CD4-positive, alpha-beta T cell (primary cell): Measurements from ENCODE around the gene NOS3. TPM values are rescaled to one million over a fixed set of nuclear protein-coding genes. Genes with fewer than 3 reads are reported as not detected.

Source experiments
- ATAC-seq: fragments of 200-7000 bp; cut with Tn5 transposase; one replicate; pipeline ENCODE4 v1.10.0; 2022; ENCODE audit warnings: mild to moderate bottlenecking; ENCODE audit not compliant: poor library complexity
- CTCF ChIA-PET: fragments of 350-600 bp; sonication (Branson Sonifier 250); formaldehyde crosslinking; loops from one replicate; lab custom pipeline; 2021; ENCODE audit warnings: antibody characterized with exemption, inconsistent platforms; lab: Charles Lee
- POLR2A ChIA-PET: fragments of 350-600 bp; sonication (Branson Sonifier 250); formaldehyde crosslinking; loops from one replicate; lab custom pipeline; 2021; ENCODE audit warnings: antibody characterized with exemption, inconsistent platforms; lab: Charles Lee
- DNase-seq, 14 experiments: peaks; one replicate each; pipeline ENCODE4 v3.0.0-alpha.2; 2013 to 2020; ENCODE audit warnings: mixed read lengths in 2 of 14
- H3K27ac ChIP-seq, 2 donors: one replicate each; pipeline versions ENCODE4 v1.5.1 to v1.7.0; 2013; ENCODE audit warnings: low read length in 2 of 2, low read depth in 1 of 2, mild to moderate bottlenecking in 1 of 2
- H3K27me3 ChIP-seq, 2 experiments: 1 replicate in 1 of 2; 2 replicates in 1 of 2; pipeline versions ENCODE4 v1.6.1 to v1.7.0; 2013; ENCODE audit warnings: low read length in 2 of 2, control low read depth in 1 of 2, mild to moderate bottlenecking in 1 of 2, moderate library complexity in 1 of 2; ENCODE audit not compliant: insufficient read depth in 2 of 2, control insufficient read depth in 1 of 2
- H3K36me3 ChIP-seq: one replicate; pipeline ENCODE4 v1.6.1; 2013; ENCODE audit warnings: low read length, control low read depth; ENCODE audit not compliant: insufficient read depth
- H3K4me1 ChIP-seq: one replicate; pipeline ENCODE4 v1.6.1; 2013; ENCODE audit warnings: low read length, control low read depth; ENCODE audit not compliant: insufficient read depth
- H3K4me3 ChIP-seq: one replicate; pipeline ENCODE4 v1.5.1; 2013; ENCODE audit warnings: mild to moderate bottlenecking, low read length, moderate library complexity
- H3K9me3 ChIP-seq, 2 experiments: 1 replicate in 1 of 2; 2 replicates in 1 of 2; pipeline versions ENCODE4 v1.6.1 to v1.7.0; 2013; ENCODE audit warnings: low read length in 2 of 2, mild to moderate bottlenecking in 2 of 2, control low read depth in 1 of 2, moderate library complexity in 1 of 2; ENCODE audit not compliant: control insufficient read depth in 1 of 2, insufficient read depth in 1 of 2
- H3K27ac Mint-ChIP-seq: one replicate; pipeline ENCODE4 v1.8.0; 2020; ENCODE audit warnings: mixed read lengths
- H3K27me3 Mint-ChIP-seq: one replicate; pipeline ENCODE4 v1.8.0; 2021; ENCODE audit warnings: mixed read lengths
- H3K36me3 Mint-ChIP-seq: one replicate; pipeline ENCODE4 v1.8.0; 2021; ENCODE audit warnings: low read depth, mixed read lengths
- H3K4me1 Mint-ChIP-seq: one replicate; pipeline ENCODE4 v1.8.0; 2021; ENCODE audit warnings: low read depth, mixed read lengths
- H3K4me3 Mint-ChIP-seq: one replicate; pipeline ENCODE4 v1.8.0; 2020; ENCODE audit warnings: mild to moderate bottlenecking, mixed read lengths
- H3K9me3 Mint-ChIP-seq: one replicate; pipeline ENCODE4 v1.8.0; 2020; ENCODE audit warnings: mixed read lengths
- intact Hi-C, 2 experiments: fragments of 100-400 bp; cut with DNase I in 1 of 2; cut with micrococcal nuclease in 1 of 2; formaldehyde crosslinking; loops; one replicate each; pipeline versions ENCODE4 v1.15.1 to v1.9.0; 2023 to 2025; cut with DNase I, micrococcal nuclease
- total RNA-seq, 174 experiments: library from RNA in 2 of 174; stranded (reverse) in 2 of 174; gene quantifications; one replicate each; pipeline ENCODE4 v1.2.3 and lab custom pipeline; 2021 to 2026
- TF ChIP-seq, protein P1 (sequence below): fragments of 200-600 bp; IDR thresholded peaks from one replicate; pipeline ENCODE4 v1.8.0; 2022; ENCODE audit warnings: antibody characterized with exemption, mild to moderate bottlenecking

NOS3 gene
- total RNA-seq, 2 experiments from 2014 or later = 3.9 to 7.1 TPM

DNA sequence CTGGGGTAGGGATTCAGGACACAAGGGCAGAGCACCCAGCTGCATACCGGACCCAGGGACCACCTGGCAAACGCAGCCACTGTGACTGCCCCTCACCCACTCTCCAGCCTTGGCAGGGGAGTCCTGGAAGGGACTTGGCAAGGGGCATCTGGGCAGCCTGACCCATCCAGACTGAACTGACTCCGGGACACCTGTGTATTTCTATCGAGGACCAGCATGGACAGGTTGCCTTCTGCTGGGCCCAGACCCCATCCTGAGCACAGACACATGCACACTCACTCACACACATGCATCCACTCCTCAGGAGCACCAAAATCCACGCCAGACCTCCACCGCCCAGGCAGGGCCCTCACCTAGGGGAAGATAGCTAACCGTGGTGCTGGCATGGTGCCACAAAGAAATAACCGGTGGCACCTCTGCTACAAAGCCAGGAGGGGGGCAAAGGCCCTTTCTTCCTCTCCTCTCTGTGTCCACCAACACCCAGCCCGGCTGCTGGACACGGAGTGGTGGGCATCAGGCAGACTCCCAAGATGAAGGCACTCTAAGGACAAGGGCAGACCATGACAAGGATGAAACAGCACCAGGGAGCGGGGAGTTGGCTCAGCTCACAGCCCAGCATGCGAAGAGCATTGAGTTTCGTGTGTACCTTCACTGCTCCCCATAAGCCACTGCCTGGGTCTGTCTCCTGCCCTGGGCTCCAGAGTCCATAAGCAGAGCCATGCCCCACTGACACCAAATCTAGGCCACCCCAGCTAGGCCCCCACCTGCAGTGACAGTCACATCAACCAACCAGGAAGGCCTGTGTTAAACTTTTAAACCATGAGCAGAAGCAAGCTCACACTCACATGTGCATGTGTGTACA, 48.0 kb upstream of the NOS3 start:
- Mint-ChIP-seq H3K9me3 (no peaks in the 10 kb centered on the region), H3K36me3 (no peaks in the 10 kb centered on the region), H3K4me3 (no peak overlapping the region), H3K27ac (no peak overlapping the region), H3K27me3 (no peaks in the 10 kb centered on the region), H3K4me1 (peaks cover 43% of the 10 kb centered on the region)
- H3K9me3 ChIP-seq = no peaks in the 10 kb centered on the region
- TF ChIP-seq, protein P1, sequence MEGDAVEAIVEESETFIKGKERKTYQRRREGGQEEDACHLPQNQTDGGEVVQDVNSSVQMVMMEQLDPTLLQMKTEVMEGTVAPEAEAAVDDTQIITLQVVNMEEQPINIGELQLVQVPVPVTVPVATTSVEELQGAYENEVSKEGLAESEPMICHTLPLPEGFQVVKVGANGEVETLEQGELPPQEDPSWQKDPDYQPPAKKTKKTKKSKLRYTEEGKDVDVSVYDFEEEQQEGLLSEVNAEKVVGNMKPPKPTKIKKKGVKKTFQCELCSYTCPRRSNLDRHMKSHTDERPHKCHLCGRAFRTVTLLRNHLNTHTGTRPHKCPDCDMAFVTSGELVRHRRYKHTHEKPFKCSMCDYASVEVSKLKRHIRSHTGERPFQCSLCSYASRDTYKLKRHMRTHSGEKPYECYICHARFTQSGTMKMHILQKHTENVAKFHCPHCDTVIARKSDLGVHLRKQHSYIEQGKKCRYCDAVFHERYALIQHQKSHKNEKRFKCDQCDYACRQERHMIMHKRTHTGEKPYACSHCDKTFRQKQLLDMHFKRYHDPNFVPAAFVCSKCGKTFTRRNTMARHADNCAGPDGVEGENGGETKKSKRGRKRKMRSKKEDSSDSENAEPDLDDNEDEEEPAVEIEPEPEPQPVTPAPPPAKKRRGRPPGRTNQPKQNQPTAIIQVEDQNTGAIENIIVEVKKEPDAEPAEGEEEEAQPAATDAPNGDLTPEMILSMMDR = no peak
- no peak overlapping the region for H3K4me3 ChIP-seq
- H3K27me3 ChIP-seq = peaks cover 0 to 3% of the 10 kb centered on the region in 2 experiments
- peak in 2 of 14 experiments; percentile 20 to 31 for DNase-seq
- intact Hi-C loops = no loop called here
- CTCF ChIA-PET = no interaction called here
- no peak for ATAC-seq
- no peak overlapping the region for H3K27ac ChIP-seq
- H3K36me3 ChIP-seq = no peaks in the 10 kb centered on the region
- POLR2A ChIA-PET = no interaction called here
- peaks cover 42% of the 10 kb centered on the region for H3K4me1 ChIP-seq

DNA sequence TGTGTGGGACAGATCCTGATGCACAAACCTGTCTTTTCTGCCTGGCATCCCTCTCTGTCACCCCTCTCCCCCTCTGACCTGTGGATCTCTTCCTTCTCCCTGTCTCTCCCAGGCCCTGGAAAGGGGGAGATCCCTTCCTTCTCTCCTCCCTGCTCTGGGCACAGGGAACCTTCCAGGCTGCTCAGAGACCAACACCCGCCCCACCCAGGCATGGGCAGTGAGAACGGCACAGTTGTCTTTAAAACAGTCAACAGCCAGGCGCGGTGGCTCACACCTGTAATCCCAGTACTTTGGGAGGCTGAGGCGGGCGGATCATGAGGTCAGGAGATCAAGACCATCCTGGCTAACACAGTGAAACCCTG, 47.4 kb upstream of the NOS3 start:
- no peak overlapping the region for H3K4me3 Mint-ChIP-seq
- CTCF ChIA-PET = no interaction called here
- no peaks in the 10 kb centered on the region for H3K9me3 ChIP-seq

GRCh38 chr7:150944066-150945042, 46.5 kb upstream of the NOS3 start:
- no peak overlapping the region for H3K4me3 Mint-ChIP-seq
- H3K27me3 ChIP-seq = peaks cover 0 to 3% of the 10 kb centered on the region in 2 experiments
- no peak overlapping the region for H3K27ac Mint-ChIP-seq
- H3K4me1 Mint-ChIP-seq = peaks cover 28% of the 10 kb centered on the region
- ChIA-PET POLR2A (no interaction called here), CTCF (no interaction called here)
- H3K9me3 Mint-ChIP-seq = no peaks in the 10 kb centered on the region
- H3K36me3 Mint-ChIP-seq = peaks cover under 1% of the 10 kb centered on the region
- H3K27me3 Mint-ChIP-seq = peaks cover 6% of the 10 kb centered on the region
- no peaks in the 10 kb centered on the region for H3K36me3 ChIP-seq
- TF ChIP-seq, protein P1 = no peak
- peaks cover 27% of the 10 kb centered on the region for H3K4me1 ChIP-seq
- H3K4me3 ChIP-seq = no peak overlapping the region
- DNase-seq (peak in 1 of 14 experiments; percentile 26), ATAC-seq (no peak)
- no peak overlapping the region for H3K27ac ChIP-seq
- intact Hi-C loops = no loop called here
- H3K9me3 ChIP-seq = no peaks in the 10 kb centered on the region

More for the DNA sequence above, 47.4 kb upstream of the NOS3 start:
- no peak overlapping the region for H3K27ac ChIP-seq
- ATAC-seq (no peak), DNase-seq (peak in 1 of 14 experiments; percentile 20)
- Mint-ChIP-seq H3K4me1 (peaks cover 37% of the 10 kb centered on the region), H3K27me3 (peaks cover under 1% of the 10 kb centered on the region), H3K36me3 (no peaks in the 10 kb centered on the region), H3K9me3 (no peaks in the 10 kb centered on the region), H3K27ac (no peak overlapping the region)
- H3K4me1 ChIP-seq = peaks cover 36% of the 10 kb centered on the region
- TF ChIP-seq, protein P1 = no peak
- H3K4me3 ChIP-seq = no peak overlapping the region
- POLR2A ChIA-PET = no interaction called here
- H3K27me3 ChIP-seq = peaks cover 0 to 3% of the 10 kb centered on the region in 2 experiments
- intact Hi-C loops = no loop called here
- no peaks in the 10 kb centered on the region for H3K36me3 ChIP-seq
